ENCODE results near the gene AP1G2. TPM values are rescaled to one million over a fixed set of nuclear protein-coding genes. Genes with fewer than 3 reads are reported as not detected.

Gene AP1G2
- total and polyA plus RNA-seq, 2 of the 13 experiments (the other 11 are each of a cell fraction or from before 2014, with no cell fraction given), result 96.9 to 611 TPM

GRCh38 chr14:23559010-23559925 is 8.3 kb downstream of the AP1G2 start (continued):
- TF ChIP-seq THRA (CRISPR knock-in tag; IDR thresholded peaks at IDR 0.05; ENCODE audit: borderline replicate concordance) (peak; percentile 50; the same call in 1 of the 2 replicates), ZBTB20 (CRISPR knock-in tag; IDR thresholded peaks at IDR 0.05; ENCODE audit: borderline replicate concordance, low read depth) (0 out of 2 replicates have a peak, but pooled peaks have one; percentile 44), SETDB1 (CRISPR knock-in tag; IDR thresholded peaks at IDR 0.05; ENCODE audit: borderline replicate concordance) (no peak), ZNF354B (CRISPR knock-in tag; IDR thresholded peaks at IDR 0.05) (no peak), RXRA (CRISPR knock-in tag; IDR thresholded peaks at IDR 0.05) (peak; percentile 32; the same call in 1 of the 2 replicates), YY1 (IDR thresholded peaks at IDR 0.05; ENCODE audit: insufficient read depth, insufficient replicate concordance, low read depth, low read length) (peak; percentile 57), ZNF850 (CRISPR knock-in tag; conservative IDR thresholded peaks at IDR 0.05) (no peak), ZNF160 (CRISPR knock-in tag; IDR thresholded peaks at IDR 0.05) (no peak), NFE2L2 (IDR thresholded peaks at IDR 0.05; ENCODE audit: low read length) (no peak; the same call in 1 of the 2 replicates), U2AF1 (optimal IDR thresholded peaks at IDR 0.05; ENCODE audit: low read depth, low read length) (peak; percentile 57), ZNF761 (CRISPR knock-in tag; conservative IDR thresholded peaks at IDR 0.05) (no peak; the same call in 1 of the 2 replicates), ZNF33B (CRISPR knock-in tag; IDR thresholded peaks at IDR 0.05) (0 out of 2 replicates have a peak, but pooled peaks have one; percentile 28), KDM6A (CRISPR knock-in tag; IDR thresholded peaks at IDR 0.05; ENCODE audit: low read depth) (no peak), ZSCAN31 (CRISPR knock-in tag; IDR thresholded peaks at IDR 0.05; ENCODE audit: low read depth) (peak; percentile 83; the same call in 1 of the 2 replicates), ZGPAT (CRISPR knock-in tag; IDR thresholded peaks at IDR 0.05) (peak; percentile 55; the same call in 1 of the 2 replicates), ZNF460 (CRISPR knock-in tag; IDR thresholded peaks at IDR 0.05; ENCODE audit: borderline replicate concordance) (no peak), PCBP2 (optimal IDR thresholded peaks at IDR 0.05; ENCODE audit: low read depth, low read length, poor library complexity, severe bottlenecking) (peak; percentile 65), MXD1 (CRISPR knock-in tag; IDR thresholded peaks at IDR 0.05) (peak; percentile 60; the same call in 1 of the 2 replicates), SRSF1 (optimal IDR thresholded peaks at IDR 0.05; ENCODE audit: low read depth, low read length) (no peak), ZNF205 (CRISPR knock-in tag; IDR thresholded peaks at IDR 0.05) (peak; percentile 47; the same call in 1 of the 2 replicates), POGK (CRISPR knock-in tag; conservative IDR thresholded peaks at IDR 0.05) (no peak)
